ENCODE data around the gene NPHP4.

NPHP4 gene

DNA sequence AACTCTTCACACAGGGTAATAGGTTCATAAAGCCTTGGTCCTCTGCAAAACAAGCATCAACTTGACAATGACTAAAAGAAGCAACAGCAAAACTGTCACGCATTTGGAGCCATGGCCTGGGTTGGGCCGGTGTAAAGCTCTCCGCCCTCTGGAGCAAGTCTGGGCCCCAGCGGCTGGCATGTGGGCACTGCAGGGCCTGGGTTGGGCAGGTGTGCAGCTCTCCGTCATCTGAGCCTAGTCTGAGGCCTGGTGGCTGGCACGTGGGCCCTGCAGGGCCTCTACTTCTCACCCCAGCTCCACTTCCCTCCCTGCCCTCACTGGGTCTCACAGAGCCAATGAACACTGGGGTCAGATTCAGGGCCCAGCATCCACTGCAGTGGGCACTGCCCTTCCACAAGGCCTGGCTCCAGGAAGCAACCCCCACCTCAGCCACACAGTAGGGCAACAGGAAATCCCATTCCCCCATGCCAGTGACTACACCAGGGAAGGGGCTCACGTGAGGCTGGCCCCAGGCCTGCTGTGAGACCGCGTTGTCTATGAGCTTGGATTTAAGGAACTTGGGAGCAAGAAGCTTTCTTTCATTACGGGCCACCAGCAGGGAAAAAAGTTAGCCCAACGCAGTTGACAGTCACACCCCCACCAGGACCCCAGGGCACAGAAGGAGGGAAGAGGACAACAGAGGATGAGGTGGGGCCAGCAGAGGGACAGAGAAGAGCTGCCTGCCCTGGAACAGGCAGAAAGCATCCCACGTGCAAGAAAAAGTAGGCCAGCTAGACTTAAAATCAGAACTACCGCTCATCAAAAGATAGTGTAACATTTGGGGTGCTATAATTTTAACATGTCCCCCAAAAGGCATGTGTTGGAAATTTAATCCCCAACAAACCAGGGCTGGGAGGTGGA, 52.7 kb downstream of the NPHP4 start:
- Histone ChIP-seq H3K4me1 (ENCODE audit: insufficient read depth, low read length) (no peaks in the 10 kb centered on the region), H3K9ac (ENCODE audit: low read depth, low read length) (no peak overlapping the region; the same call in 1 of the 2 replicates), H3K9me3 (ENCODE audit: insufficient read depth, low read depth, low read length) (no peaks in the 10 kb centered on the region), H3K36me3 (ENCODE audit: insufficient read depth, low read depth, low read length) (no peaks in the 10 kb centered on the region), H3K27ac (ENCODE audit: low read length) (no peak overlapping the region), H3K27me3 (ENCODE audit: insufficient read depth, low read length) (no peaks in the 10 kb centered on the region), H3K4me3 (ENCODE audit: low read length) (no peak overlapping the region)

DNA sequence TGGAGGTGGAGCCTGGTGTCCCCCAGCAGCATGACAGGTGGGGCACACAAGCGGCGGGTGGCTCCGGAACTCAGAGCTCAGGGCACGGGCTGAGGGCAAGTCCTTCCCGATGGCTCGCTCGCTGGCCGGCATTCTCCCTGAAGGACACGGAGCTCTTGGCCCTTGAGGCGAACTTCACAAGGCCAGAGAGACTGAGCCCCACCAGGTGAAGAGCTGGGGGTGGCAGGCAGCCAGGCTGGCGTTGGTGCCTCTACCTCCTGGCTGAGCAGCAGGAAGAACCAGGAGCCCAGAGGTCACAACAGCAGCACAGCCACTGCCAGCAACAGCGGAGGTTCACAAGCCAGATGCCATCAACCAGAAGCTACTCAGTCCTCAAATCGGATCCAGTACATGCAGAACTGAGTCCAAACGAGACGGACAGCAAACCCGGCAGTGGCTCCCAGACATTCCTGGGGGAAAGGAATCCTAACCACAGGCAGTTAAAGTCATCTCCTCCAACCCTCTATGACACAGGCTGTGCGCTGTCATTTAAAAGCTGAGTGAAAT, 54.1 kb downstream of the NPHP4 start:
- Histone ChIP-seq H3K4me3 (ENCODE audit: low read length) (no peak overlapping the region), H3K4me1 (ENCODE audit: insufficient read depth, low read length) (peaks cover 9% of the 10 kb centered on the region; the same call in 1 of the 2 replicates), H3K9ac (ENCODE audit: low read depth, low read length) (no peak overlapping the region), H3K36me3 (ENCODE audit: insufficient read depth, low read depth, low read length) (no peaks in the 10 kb centered on the region), H3K9me3 (ENCODE audit: insufficient read depth, low read depth, low read length) (no peaks in the 10 kb centered on the region), H3K27ac (ENCODE audit: low read length) (no peak overlapping the region), H3K27me3 (ENCODE audit: insufficient read depth, low read length) (no peaks in the 10 kb centered on the region)

DNA sequence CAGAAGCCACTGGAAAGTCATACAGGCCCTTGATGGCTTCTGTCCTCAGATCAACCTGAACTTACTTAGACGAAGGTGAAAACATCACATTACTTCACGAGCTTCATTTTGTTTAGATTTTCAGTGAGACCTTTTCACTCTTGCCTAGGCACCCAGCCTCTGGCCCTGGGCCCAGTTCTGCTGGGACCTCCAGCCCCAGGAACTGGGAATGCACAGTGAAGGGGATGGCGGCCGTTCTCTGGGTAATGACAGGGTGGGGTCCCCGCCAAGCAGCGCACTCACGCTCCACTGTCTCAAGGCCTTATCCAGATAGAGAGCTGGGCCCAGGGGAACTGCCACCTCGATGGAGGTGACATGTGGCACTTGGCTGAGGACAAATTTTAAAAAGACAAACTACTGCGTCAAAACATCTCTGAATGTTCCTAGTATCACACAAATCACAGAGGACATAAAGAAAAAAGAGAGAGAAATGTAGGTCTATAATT, 54.8 kb downstream of the NPHP4 start:
- Histone ChIP-seq H3K9ac (ENCODE audit: low read depth, low read length) (no peak overlapping the region), H3K36me3 (ENCODE audit: insufficient read depth, low read depth, low read length) (peaks cover 6% of the 10 kb centered on the region; the same call in 1 of the 2 replicates), H3K4me1 (ENCODE audit: insufficient read depth, low read length) (peaks cover 9% of the 10 kb centered on the region; the same call in 1 of the 2 replicates), H3K27me3 (ENCODE audit: insufficient read depth, low read length) (no peaks in the 10 kb centered on the region), H3K27ac (ENCODE audit: low read length) (no peak overlapping the region), H3K4me3 (ENCODE audit: low read length) (no peak overlapping the region), H3K9me3 (ENCODE audit: insufficient read depth, low read depth, low read length) (no peaks in the 10 kb centered on the region)

DNA sequence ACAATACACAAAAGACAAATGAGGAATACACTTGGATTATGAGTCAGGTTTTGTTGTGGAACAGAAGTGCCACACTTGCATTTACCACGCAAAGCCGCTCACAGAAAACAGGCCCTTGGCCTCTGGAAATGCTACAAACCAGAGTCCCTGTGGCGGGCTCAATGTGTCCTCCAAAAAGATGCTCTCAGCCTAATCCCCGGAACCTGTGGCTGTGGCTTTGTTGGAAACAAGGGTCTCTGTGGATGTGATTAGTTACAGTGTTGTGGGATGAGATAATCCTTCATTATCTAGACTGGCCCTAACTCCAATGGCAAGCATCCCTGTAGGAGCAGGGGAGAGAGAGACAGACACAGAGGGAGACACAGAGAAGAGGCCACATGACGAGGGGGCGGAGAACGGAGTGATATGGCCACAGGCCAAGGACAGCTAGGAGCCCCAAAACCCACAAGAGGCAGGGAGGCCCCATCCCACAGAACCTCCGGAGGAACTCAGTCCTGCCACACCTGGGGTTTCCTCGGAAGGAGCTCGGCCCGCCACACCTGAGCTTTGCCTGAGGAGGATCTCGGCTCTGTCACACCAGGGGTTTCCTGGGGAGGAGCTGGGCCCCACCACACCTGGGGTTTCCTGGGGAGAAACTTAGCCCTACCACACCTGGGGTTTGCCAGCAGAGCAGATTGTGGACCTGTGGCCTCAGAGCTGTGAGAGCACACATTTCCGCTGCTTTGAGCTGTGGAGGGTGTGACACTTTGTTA, 55.4 kb downstream of the NPHP4 start:
- peaks cover 13% of the 10 kb centered on the region; the same call in 1 of the 2 replicates for H3K36me3 ChIP-seq (ENCODE audit: insufficient read depth, low read depth, low read length)
- no peak overlapping the region for H3K4me3 ChIP-seq (ENCODE audit: low read length)
- no peaks in the 10 kb centered on the region for H3K9me3 ChIP-seq (ENCODE audit: insufficient read depth, low read depth, low read length)
- no peaks in the 10 kb centered on the region for H3K27me3 ChIP-seq (ENCODE audit: insufficient read depth, low read length)
- H3K9ac ChIP-seq (ENCODE audit: low read depth, low read length): no peak overlapping the region
- H3K4me1 ChIP-seq (ENCODE audit: insufficient read depth, low read length): peaks cover 9% of the 10 kb centered on the region; the same call in 1 of the 2 replicates
- no peak overlapping the region for H3K27ac ChIP-seq (ENCODE audit: low read length)

DNA sequence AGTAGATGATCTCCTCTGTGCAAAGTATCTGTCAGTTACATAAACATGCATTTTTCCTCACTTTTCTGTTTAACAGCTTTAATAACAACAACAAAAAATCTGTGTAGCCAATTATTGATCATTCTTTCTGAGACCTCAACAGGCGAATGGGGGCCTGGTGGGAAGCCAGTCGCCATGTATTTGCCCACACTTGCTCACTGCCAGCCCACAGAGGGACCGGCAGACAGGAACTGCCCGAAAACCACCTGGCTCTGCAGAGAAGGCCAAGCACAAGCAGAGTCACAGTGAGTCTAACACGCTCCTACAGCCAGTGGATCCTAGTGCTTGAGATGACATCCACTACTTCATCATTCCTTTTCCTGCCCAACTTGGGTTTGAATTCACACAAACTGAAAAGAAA, 56.1 kb downstream of the NPHP4 start:
- Histone ChIP-seq H3K9ac (ENCODE audit: low read depth, low read length) (no peak overlapping the region), H3K4me3 (ENCODE audit: low read length) (no peak overlapping the region), H3K4me1 (ENCODE audit: insufficient read depth, low read length) (peaks cover 9% of the 10 kb centered on the region; the same call in 1 of the 2 replicates), H3K36me3 (ENCODE audit: insufficient read depth, low read depth, low read length) (peaks cover 15% of the 10 kb centered on the region; the same call in 1 of the 2 replicates), H3K9me3 (ENCODE audit: insufficient read depth, low read depth, low read length) (no peaks in the 10 kb centered on the region), H3K27me3 (ENCODE audit: insufficient read depth, low read length) (no peaks in the 10 kb centered on the region), H3K27ac (ENCODE audit: low read length) (no peak overlapping the region)

DNA sequence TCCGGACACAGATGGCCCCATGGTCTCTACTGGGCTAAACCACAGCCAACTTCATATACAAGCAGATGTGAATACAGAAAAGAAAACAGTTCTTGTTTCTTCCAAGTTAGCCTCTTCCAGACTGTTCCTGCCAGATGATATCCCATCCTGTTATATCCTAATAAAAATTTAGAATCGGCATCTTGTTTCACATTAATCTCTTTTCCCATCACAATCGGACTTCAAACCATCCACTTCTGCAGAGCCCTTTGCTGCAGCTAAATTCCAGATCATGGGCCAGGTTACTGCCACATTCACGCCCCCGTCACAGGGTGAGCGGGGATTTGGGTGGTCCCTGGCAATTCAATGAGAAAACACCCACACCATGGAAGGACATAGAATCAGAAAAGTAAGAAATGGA, 57.2 kb downstream of the NPHP4 start:
- no peak overlapping the region for H3K27ac ChIP-seq (ENCODE audit: low read length)
- H3K36me3 ChIP-seq (ENCODE audit: insufficient read depth, low read depth, low read length): peaks cover 15% of the 10 kb centered on the region; the same call in 1 of the 2 replicates
- H3K4me3 ChIP-seq (ENCODE audit: low read length): no peak overlapping the region
- H3K9me3 ChIP-seq (ENCODE audit: insufficient read depth, low read depth, low read length): no peaks in the 10 kb centered on the region
- no peak overlapping the region for H3K9ac ChIP-seq (ENCODE audit: low read depth, low read length)
- H3K27me3 ChIP-seq (ENCODE audit: insufficient read depth, low read length): no peaks in the 10 kb centered on the region
- H3K4me1 ChIP-seq (ENCODE audit: insufficient read depth, low read length): peaks cover 9% of the 10 kb centered on the region; the same call in 1 of the 2 replicates

DNA sequence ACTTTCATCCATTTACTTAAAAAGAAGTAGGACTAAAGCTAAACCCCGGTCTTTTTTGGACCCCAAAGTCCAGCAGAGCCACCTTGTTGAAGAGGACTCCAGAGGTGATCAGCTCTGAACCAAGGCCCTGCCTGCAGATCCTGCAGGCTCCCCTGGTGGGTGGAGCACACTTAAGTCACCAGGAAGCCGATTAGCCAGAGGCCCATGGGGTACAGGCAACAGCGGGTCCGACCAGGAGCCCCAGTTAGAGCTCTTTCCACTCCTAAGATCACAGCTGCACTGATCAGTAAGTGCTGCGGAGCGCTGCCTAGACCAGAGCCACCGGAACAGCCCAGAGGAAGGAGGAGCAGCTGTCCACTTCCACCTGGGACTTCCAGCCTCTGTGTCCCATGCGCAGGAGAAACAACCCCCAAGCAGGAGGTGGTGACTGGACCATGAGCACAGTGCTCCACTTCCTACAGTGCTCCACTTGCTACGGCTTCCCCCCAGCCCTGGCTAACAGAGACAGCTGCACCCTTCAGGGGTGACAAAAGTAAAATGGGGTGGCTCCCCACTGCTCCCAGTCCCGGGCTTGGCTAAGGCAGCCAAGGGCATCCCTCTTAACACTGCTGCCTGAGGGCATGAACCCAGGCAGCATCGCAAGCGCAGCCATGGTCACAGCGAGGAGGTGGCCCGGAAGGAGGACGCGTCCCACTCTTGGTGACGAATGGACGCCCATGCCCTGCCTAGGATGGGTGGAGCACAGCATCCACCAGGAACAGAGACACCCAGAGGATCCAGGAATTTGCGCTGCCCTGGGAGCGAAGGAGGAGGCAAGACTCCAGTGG, 58.0 kb downstream of the NPHP4 start:
- H3K4me3 ChIP-seq (ENCODE audit: low read length): no peak overlapping the region
- H3K27me3 ChIP-seq (ENCODE audit: insufficient read depth, low read length): no peaks in the 10 kb centered on the region
- no peaks in the 10 kb centered on the region for H3K9me3 ChIP-seq (ENCODE audit: insufficient read depth, low read depth, low read length)
- peaks cover 15% of the 10 kb centered on the region; the same call in 1 of the 2 replicates for H3K36me3 ChIP-seq (ENCODE audit: insufficient read depth, low read depth, low read length)
- H3K4me1 ChIP-seq (ENCODE audit: insufficient read depth, low read length): peaks cover 9% of the 10 kb centered on the region; the same call in 1 of the 2 replicates
- no peak overlapping the region for H3K9ac ChIP-seq (ENCODE audit: low read depth, low read length)
- no peak overlapping the region for H3K27ac ChIP-seq (ENCODE audit: low read length)

DNA sequence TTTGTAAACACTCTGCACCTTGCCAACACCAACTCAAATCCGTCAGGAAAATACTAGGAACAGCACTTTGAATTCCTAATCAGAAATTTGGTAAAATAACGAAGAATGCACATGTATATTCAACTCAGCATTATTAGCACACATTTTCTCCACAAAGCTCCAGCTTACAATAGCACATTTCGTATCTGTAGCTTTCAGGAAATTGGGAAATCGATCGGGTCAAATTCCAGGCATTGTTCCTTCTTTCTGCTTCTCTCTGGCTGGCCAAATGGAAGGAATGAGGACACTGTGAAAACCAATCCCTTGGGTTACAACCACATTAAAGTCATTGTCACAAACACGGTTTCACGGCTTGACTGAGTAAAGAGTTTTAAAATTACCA, 58.6 kb downstream of the NPHP4 start:
- H3K9ac ChIP-seq (ENCODE audit: low read depth, low read length): no peak overlapping the region
- H3K36me3 ChIP-seq (ENCODE audit: insufficient read depth, low read depth, low read length): peaks cover 15% of the 10 kb centered on the region; the same call in 1 of the 2 replicates
- H3K9me3 ChIP-seq (ENCODE audit: insufficient read depth, low read depth, low read length): no peaks in the 10 kb centered on the region
- H3K4me3 ChIP-seq (ENCODE audit: low read length): no peak overlapping the region
- H3K27me3 ChIP-seq (ENCODE audit: insufficient read depth, low read length): no peaks in the 10 kb centered on the region
- no peak overlapping the region for H3K27ac ChIP-seq (ENCODE audit: low read length)
- H3K4me1 ChIP-seq (ENCODE audit: insufficient read depth, low read length): peaks cover 9% of the 10 kb centered on the region; the same call in 1 of the 2 replicates

DNA sequence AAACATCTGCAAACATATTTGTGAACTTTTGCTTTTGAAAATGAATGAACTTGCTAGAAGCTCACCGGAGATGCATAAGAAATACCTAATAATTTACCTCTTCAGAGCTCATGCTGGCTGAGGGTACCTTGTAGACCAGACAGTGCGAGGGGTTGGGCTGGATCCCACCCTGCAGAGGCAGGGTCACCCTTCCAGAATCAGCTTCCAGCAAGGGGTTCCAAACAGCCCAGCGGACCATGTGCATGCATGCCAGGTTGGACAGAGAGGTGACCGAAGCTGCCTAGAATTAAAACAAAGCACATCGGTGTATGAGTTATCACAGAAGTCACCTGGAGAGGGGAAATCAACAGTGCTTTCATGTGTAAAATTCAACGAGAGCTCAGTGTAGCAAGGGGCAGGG, 59.2 kb downstream of the NPHP4 start:
- Histone ChIP-seq H3K27ac (ENCODE audit: low read length) (no peak overlapping the region), H3K36me3 (ENCODE audit: insufficient read depth, low read depth, low read length) (peaks cover 15% of the 10 kb centered on the region; the same call in 1 of the 2 replicates), H3K27me3 (ENCODE audit: insufficient read depth, low read length) (no peaks in the 10 kb centered on the region), H3K9me3 (ENCODE audit: insufficient read depth, low read depth, low read length) (no peaks in the 10 kb centered on the region), H3K9ac (ENCODE audit: low read depth, low read length) (no peak overlapping the region), H3K4me3 (ENCODE audit: low read length) (no peak overlapping the region), H3K4me1 (ENCODE audit: insufficient read depth, low read length) (peaks cover 9% of the 10 kb centered on the region; the same call in 1 of the 2 replicates)

DNA sequence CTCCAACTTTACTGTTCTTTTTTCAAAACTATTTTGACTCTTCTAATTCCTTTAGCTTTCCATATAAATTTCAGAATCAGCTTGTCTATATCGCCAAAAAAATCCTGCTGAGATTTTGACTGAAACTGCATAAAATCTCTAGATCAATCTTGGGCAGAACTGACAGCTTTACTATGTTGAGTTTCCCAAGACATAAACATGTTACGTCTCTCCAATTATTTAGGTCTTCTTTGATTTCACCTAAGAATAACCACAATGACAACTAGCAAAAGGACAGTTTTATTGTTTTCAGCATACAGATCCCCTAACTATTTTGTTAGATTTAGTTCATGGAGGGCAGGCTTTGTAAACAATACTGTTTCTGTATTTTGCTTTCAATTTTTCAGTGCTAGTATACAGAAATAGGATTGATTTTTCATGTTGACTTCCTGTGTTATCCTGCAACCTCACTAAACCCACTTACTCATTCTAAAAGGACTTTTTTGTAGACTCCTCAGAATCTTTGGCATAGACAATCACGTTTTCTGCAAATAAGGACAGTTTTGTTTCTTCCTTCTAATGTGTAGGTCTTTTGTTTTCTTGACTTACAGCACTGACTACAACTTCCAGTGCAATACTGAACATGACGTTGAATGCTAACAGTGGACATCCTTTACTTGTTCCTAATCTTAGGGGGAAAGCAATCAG, 63.4 kb downstream of the NPHP4 start:
- Histone ChIP-seq H3K27me3 (ENCODE audit: insufficient read depth, low read length) (no peaks in the 10 kb centered on the region), H3K36me3 (ENCODE audit: insufficient read depth, low read depth, low read length) (peaks cover 15% of the 10 kb centered on the region; the same call in 1 of the 2 replicates), H3K9ac (ENCODE audit: low read depth, low read length) (no peak overlapping the region), H3K9me3 (ENCODE audit: insufficient read depth, low read depth, low read length) (no peaks in the 10 kb centered on the region), H3K27ac (ENCODE audit: low read length) (no peak overlapping the region), H3K4me3 (ENCODE audit: low read length) (no peak overlapping the region), H3K4me1 (ENCODE audit: insufficient read depth, low read length) (peaks cover 6% of the 10 kb centered on the region; the same call in 1 of the 2 replicates)
